Measurements from ENCODE around the gene C11orf98. TPM values are rescaled to one million over a fixed set of nuclear protein-coding genes. Genes with fewer than 3 reads are reported as not detected.

The C11orf98 gene
- total RNA-seq, 1 donor from 2014 or later, result 56.8 TPM

- DNase-seq (ENCODE audit: extremely low read depth, low read depth, low spot score), result no peak
Measured at GRCh38 chr11:62614275-62614674, 50.7 kb downstream of the C11orf98 start.

GRCh38 chr11:62613291-62613778 is 51.7 kb downstream of the C11orf98 start:
- no peak for DNase-seq (ENCODE audit: extremely low read depth, low read depth, low spot score)

Other genes starting within 250 kb of the C11orf98 start
- not detected in 2 replicates for gene SCGB1A1, start 246.2 kb downstream of the C11orf98 start, total RNA-seq
- gene AHNAK, start 118.4 kb downstream of the C11orf98 start, total RNA-seq, result 562 and 666 TPM in 2 replicates
- gene EEF1G, start 91.3 kb downstream of the C11orf98 start, total RNA-seq, result 1,186 and 1,947 TPM in 2 replicates
- 12.8 and 16.8 TPM in 2 replicates for gene TUT1, start 73.7 kb downstream of the C11orf98 start, total RNA-seq
- gene MTA2, start 63.3 kb downstream of the C11orf98 start, total RNA-seq, result 143 and 154 TPM in 2 replicates
- 33.2 and 83.2 TPM in 2 replicates for gene EML3, start 52.4 kb downstream of the C11orf98 start, total RNA-seq
- 1.4 and 2.3 TPM in 2 replicates for gene ROM1, start 52.0 kb downstream of the C11orf98 start, total RNA-seq
- gene B3GAT3, start 43.2 kb downstream of the C11orf98 start, total RNA-seq, result 38.3 and 42.5 TPM in 2 replicates
- 295 and 372 TPM in 2 replicates for gene GANAB, start 18.6 kb downstream of the C11orf98 start, total RNA-seq
- 29.0 and 29.5 TPM in 2 replicates for gene INTS5, start 11.9 kb downstream of the C11orf98 start, total RNA-seq
- 2.4 and 2.5 TPM in 2 replicates for gene CSKMT, start 102 bp upstream of the C11orf98 start, total RNA-seq
- gene UQCC3, start 6.5 kb upstream of the C11orf98 start, total RNA-seq, result 7.8 and 9.9 TPM in 2 replicates
- gene LBHD1, start 7.1 kb upstream of the C11orf98 start, total RNA-seq, result 2.1 and 7.1 TPM in 2 replicates
- 134 and 162 TPM in 2 replicates for gene UBXN1, start 13.9 kb upstream of the C11orf98 start, total RNA-seq
- not detected in 2 replicates for gene LRRN4CL, start 24.3 kb upstream of the C11orf98 start, total RNA-seq
- 34.8 and 36.4 TPM in 2 replicates for gene BSCL2, start 42.2 kb upstream of the C11orf98 start, total RNA-seq
- gene GNG3, start 42.5 kb upstream of the C11orf98 start, total RNA-seq, result not detected in 2 replicates
- 13.2 and 23.6 TPM in 2 replicates for gene HNRNPUL2, start 62.2 kb upstream of the C11orf98 start, total RNA-seq
- gene TTC9C, start 63.3 kb upstream of the C11orf98 start, total RNA-seq, result 34.9 and 35.2 TPM in 2 replicates
- gene ZBTB3, start 89.0 kb upstream of the C11orf98 start, total RNA-seq, result 7.2 and 12.6 TPM in 2 replicates
- 75.5 and 88.6 TPM in 2 replicates for gene POLR2G, start 96.4 kb upstream of the C11orf98 start, total RNA-seq
- gene TAF6L, start 106.2 kb upstream of the C11orf98 start, total RNA-seq, result 20.6 and 21.8 TPM in 2 replicates
- gene TMEM179B, start 122.2 kb upstream of the C11orf98 start, total RNA-seq, result 63.9 and 65.4 TPM in 2 replicates
- gene TMEM223, start 126.8 kb upstream of the C11orf98 start, total RNA-seq, result 16.8 and 23.2 TPM in 2 replicates
- 38.1 and 63.2 TPM in 2 replicates for gene NXF1, start 140.2 kb upstream of the C11orf98 start, total RNA-seq
- gene STX5, start 166.8 kb upstream of the C11orf98 start, total RNA-seq, result 36.7 and 37.1 TPM in 2 replicates
- gene TEX54, start 167.6 kb upstream of the C11orf98 start, total RNA-seq, result not detected in 2 replicates
- gene WDR74, start 174.4 kb upstream of the C11orf98 start, total RNA-seq, result 32.3 and 37.5 TPM in 2 replicates
- 128 and 157 TPM in 2 replicates for gene SLC3A2, start 215.7 kb upstream of the C11orf98 start, total RNA-seq